Peyer's patch (tissue), 4 donors: ENCODE measurements around the gene ASXL1. TPM values are rescaled to one million over a fixed set of nuclear protein-coding genes. Genes with fewer than 3 reads are reported as not detected.
"Not testable (repeated sequence)": the region's sequence is repeated elsewhere in the genome, so short reads cannot be mapped to it uniquely, and the experiment has no call there.

Source experiments
- DNase-seq, 3 donors: peaks; one replicate each; pipeline ENCODE4 v3.0.0-alpha.2; 2017 to 2019
- H3K27ac ChIP-seq, 4 donors: fragments of 200-600 bp; sonication (generic); one replicate each; pipeline ENCODE4 v1.5.1; 2016 to 2019
- H3K27me3 ChIP-seq, 2 donors: fragments of 200-600 bp; sonication (generic); one replicate each; pipeline ENCODE4 v1.5.1; 2019
- H3K36me3 ChIP-seq, 3 donors: fragments of 200-600 bp; sonication (generic); one replicate each; pipeline ENCODE4 v1.5.1; 2016 to 2019
- H3K4me1 ChIP-seq, 4 donors: fragments of 200-600 bp; sonication (generic); one replicate each; pipeline ENCODE4 v1.5.1; 2016 to 2019
- H3K4me3 ChIP-seq, 4 donors: fragments of 200-600 bp; sonication (generic); 1 replicate in 3 of 4; 2 replicates in 1 of 4; pipeline ENCODE4 v1.5.1; 2016 to 2019; ENCODE audit warnings: mild to moderate bottlenecking in 1 of 4
- H3K9me3 ChIP-seq, 4 donors: fragments of 200-600 bp; sonication (generic); one replicate each; pipeline ENCODE4 v1.5.1; 2016 to 2019; ENCODE audit warnings: mild to moderate bottlenecking in 1 of 4
- POLR2A ChIP-seq, 2 donors: fragments of 450-650 bp; IDR thresholded peaks; one replicate each; pipeline ENCODE4 v1.5.1; 2017; ENCODE audit warnings: antibody characterized with exemption in 2 of 2, mild to moderate bottlenecking in 2 of 2, moderate library complexity in 2 of 2
- total RNA-seq, 4 donors: library from RNA; depleted of rRNA; stranded (reverse); fragments of >200 nt; gene quantifications; one replicate each; pipeline ENCODE4 v1.1.0, GENCODE V29; 2016
- TF ChIP-seq, protein P1 (sequence below), 6 experiments: fragments of 450-650 bp in 4 of 6; fragments of 200-600 bp in 2 of 6; sonication (generic) in 1 of 6; IDR thresholded peaks; one replicate each; pipeline ENCODE4 v1.5.1; 2017 to 2019; ENCODE audit warnings: antibody characterized with exemption in 6 of 6, mild to moderate bottlenecking in 3 of 6, moderate library complexity in 1 of 6

Gene ASXL1
- total RNA-seq, 4 donors from 2014 or later = 74.4 to 173 (median 115) TPM

DNA sequence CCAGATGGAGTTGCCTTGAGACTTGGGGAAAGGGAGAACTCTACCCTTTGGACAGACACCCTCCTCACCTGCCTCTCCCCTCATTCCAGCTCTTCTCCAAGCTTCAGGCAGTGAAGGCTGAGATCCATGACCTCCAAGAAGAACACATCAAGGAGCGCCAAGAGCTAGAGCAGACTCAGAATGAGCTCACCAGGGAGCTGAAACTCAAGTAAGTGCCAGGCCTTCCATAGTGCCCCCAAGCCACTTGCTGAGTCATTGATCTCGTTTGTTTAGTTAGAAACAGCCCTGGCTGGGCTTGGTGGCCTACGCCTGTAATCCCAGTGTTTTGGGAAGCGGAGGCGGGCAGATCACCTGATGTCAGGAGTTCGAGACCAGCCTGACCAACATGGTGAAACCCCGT lies 41.5 kb upstream of the ASXL1 start:
- no peak for DNase-seq
- no peaks in the 10 kb centered on the region for H3K4me1 ChIP-seq
- no peaks in the 10 kb centered on the region for H3K27me3 ChIP-seq
- H3K9me3 ChIP-seq = no peaks in the 10 kb centered on the region
- peaks cover 0 to 47% (median 0%) of the 10 kb centered on the region in 3 donors for H3K36me3 ChIP-seq
- H3K4me3 ChIP-seq = no peak overlapping the region
- no peak for TF ChIP-seq POLR2A (IDR thresholded peaks at IDR 0.05)
- TF ChIP-seq, protein P1, sequence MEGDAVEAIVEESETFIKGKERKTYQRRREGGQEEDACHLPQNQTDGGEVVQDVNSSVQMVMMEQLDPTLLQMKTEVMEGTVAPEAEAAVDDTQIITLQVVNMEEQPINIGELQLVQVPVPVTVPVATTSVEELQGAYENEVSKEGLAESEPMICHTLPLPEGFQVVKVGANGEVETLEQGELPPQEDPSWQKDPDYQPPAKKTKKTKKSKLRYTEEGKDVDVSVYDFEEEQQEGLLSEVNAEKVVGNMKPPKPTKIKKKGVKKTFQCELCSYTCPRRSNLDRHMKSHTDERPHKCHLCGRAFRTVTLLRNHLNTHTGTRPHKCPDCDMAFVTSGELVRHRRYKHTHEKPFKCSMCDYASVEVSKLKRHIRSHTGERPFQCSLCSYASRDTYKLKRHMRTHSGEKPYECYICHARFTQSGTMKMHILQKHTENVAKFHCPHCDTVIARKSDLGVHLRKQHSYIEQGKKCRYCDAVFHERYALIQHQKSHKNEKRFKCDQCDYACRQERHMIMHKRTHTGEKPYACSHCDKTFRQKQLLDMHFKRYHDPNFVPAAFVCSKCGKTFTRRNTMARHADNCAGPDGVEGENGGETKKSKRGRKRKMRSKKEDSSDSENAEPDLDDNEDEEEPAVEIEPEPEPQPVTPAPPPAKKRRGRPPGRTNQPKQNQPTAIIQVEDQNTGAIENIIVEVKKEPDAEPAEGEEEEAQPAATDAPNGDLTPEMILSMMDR (IDR thresholded peaks at IDR 0.05) = no peak
- H3K27ac ChIP-seq = no peak overlapping the region

DNA sequence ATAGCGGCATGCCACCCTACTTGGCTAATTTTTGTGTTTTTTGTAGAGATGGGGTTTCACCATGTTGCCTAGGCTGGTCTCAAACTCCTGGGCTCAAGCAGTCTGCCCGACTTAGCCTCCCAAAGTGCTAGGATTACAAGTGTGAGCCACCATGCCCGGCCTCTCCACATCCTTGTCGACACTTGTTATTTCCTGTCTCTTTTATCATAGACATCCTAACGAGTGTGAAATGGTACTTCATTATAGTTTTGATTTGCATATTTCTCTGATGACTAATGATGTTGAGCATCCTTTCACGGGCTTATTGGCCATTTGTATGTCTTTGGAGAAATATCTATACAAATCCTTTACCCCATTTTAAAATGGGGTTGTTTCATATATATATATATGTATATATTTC lies 39.0 kb upstream of the ASXL1 start:
- Histone ChIP-seq H3K36me3 (peaks cover 0 to 47% (median 0%) of the 10 kb centered on the region in 3 donors), H3K9me3 (no peaks in the 10 kb centered on the region), H3K4me3 (no peak overlapping the region), H3K4me1 (no peaks in the 10 kb centered on the region), H3K27me3 (no peaks in the 10 kb centered on the region), H3K27ac (no peak overlapping the region)
- no peak for TF ChIP-seq POLR2A (IDR thresholded peaks at IDR 0.05)
- TF ChIP-seq, protein P1 (IDR thresholded peaks at IDR 0.05) = no peak
- DNase-seq = no peak

DNA sequence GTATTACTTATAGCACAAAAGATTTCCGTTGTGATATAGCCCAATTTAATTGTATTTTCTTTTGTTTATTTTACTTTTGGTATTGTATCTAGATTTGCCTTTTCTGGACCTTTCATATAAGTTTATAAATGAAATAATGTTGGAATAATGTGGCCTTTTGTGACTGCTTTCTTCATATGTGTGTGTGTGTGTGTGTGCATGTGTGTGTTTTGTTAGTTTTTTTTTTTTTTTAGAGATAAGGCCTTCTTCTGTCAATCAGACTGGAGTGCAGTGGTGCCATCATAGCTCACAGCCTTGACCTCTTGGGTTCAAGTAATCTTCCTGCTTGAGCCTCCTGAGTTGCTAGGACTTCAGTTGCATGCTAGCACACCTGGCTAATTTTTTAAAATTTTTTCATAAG lies 37.8 kb upstream of the ASXL1 start:
- Histone ChIP-seq H3K36me3 (peaks cover 0 to 40% (median 0%) of the 10 kb centered on the region in 3 donors), H3K4me1 (peaks cover 0 to 3% (median 0%) of the 10 kb centered on the region in 4 donors), H3K27ac (no peak overlapping the region), H3K4me3 (no peak overlapping the region), H3K27me3 (no peaks in the 10 kb centered on the region), H3K9me3 (no peaks in the 10 kb centered on the region)
- DNase-seq = no peak
- TF ChIP-seq POLR2A (IDR thresholded peaks at IDR 0.05) = no peak
- TF ChIP-seq, protein P1 (IDR thresholded peaks at IDR 0.05) = no peak

DNA sequence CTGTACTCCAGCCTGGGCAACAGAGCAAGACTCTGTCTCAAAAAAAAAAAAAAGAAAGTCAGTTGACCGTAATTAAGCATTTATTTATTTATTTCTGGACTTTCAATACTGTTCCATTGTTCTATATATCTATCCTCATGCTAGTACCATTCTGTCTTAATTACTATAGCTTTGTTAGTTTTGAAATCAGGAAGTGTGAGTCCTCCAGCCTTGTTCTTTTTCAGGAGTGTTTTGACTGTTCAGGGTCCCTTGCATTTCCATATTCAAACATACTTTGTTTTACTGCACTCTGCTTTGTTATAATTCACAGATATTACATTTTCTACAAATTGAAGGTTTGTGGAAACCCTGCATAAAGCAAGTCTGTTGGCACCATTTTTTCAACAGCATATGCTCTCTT lies 36.7 kb upstream of the ASXL1 start:
- peaks cover 0 to 3% (median 0%) of the 10 kb centered on the region in 4 donors for H3K4me1 ChIP-seq
- TF ChIP-seq, protein P1 (IDR thresholded peaks at IDR 0.05) = no peak
- TF ChIP-seq POLR2A (IDR thresholded peaks at IDR 0.05) = no peak
- DNase-seq = no peak
- no peaks in the 10 kb centered on the region for H3K27me3 ChIP-seq
- no peak overlapping the region for H3K4me3 ChIP-seq
- no peak overlapping the region for H3K27ac ChIP-seq
- H3K9me3 ChIP-seq = no peaks in the 10 kb centered on the region
- peaks cover 0 to 30% (median 0%) of the 10 kb centered on the region in 3 donors for H3K36me3 ChIP-seq

DNA sequence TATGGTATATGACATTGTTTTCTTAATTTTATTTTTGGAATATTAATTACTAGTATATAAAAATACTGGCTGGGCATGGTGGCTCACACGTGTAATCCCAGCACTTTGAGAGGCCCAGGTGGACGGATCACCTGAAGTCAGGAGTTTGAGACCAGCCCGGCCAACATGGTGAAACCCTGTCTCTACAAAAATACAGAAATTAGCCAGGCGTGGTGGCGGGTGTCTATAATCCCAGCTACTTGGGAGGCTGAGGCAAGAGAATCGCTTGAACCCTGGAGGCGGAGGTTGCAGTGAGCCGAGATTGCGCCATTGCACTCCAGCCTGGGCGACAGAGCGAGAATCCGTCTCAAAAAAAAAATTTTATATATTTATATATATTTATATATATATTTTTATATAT lies 35.9 kb upstream of the ASXL1 start:
- H3K36me3 ChIP-seq = peaks cover 0 to 28% (median 0%) of the 10 kb centered on the region in 3 donors
- not testable (repeated sequence) for H3K4me3 ChIP-seq, H3K27ac ChIP-seq, H3K27me3 ChIP-seq, H3K4me1 ChIP-seq, H3K9me3 ChIP-seq
- peak in 1 of 3 donors; percentile 8 for DNase-seq

DNA sequence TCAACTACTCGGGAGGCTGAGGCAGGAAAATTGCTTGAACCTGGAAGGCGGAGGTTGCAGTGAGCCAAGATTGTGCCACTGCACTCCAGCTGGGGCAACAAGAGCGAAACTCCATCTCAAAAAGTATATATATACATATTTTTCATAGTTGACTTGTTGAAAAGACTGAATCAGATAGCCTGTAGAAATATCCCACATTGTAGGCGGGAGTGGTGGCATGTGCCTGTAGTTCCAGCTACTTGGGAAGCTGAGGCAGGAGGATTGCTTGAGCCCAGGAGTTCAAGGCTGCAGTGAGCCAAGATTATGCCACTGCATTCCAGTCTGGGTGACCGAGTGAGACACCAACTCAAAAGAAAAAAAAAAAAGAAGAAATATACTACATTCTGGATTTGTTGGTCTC lies 34.4 kb upstream of the ASXL1 start:
- not testable (repeated sequence) for H3K4me3 ChIP-seq, H3K4me1 ChIP-seq, DNase-seq, H3K9me3 ChIP-seq, H3K27me3 ChIP-seq, H3K27ac ChIP-seq
- H3K36me3 ChIP-seq = peaks cover 0 to 28% (median 0%) of the 10 kb centered on the region in 3 donors
